Mesothelial cell of epicardium (in vitro differentiated cells): ENCODE results near the gene DOCK8. TPM values are rescaled to one million over a fixed set of nuclear protein-coding genes. Genes with fewer than 3 reads are reported as not detected.

Source experiments
- DNase-seq, 2 experiments: peaks; one replicate each; pipeline ENCODE4 v3.0.0; 2021; ENCODE audit warnings: low spot score in 2 of 2; ENCODE audit not compliant: unreplicated experiment in 2 of 2
- H3K27ac Mint-ChIP-seq: 2 replicates; pipeline ENCODE4 v1.8.0; 2021; ENCODE audit warnings: mixed read lengths
- H3K27me3 Mint-ChIP-seq: 2 replicates; pipeline ENCODE4 v1.8.0; 2021; ENCODE audit warnings: low read depth, mixed read lengths
- H3K36me3 Mint-ChIP-seq: 2 replicates; pipeline ENCODE4 v1.8.0; 2021; ENCODE audit warnings: mixed read lengths
- H3K4me1 Mint-ChIP-seq: 2 replicates; pipeline ENCODE4 v1.8.0; 2021; ENCODE audit warnings: mixed read lengths
- H3K4me3 Mint-ChIP-seq: 2 replicates; pipeline ENCODE4 v1.8.0; 2021; ENCODE audit warnings: mild to moderate bottlenecking, moderate library complexity, mixed read lengths
- H3K9me3 Mint-ChIP-seq: 2 replicates; pipeline ENCODE4 v1.8.0; 2021; ENCODE audit warnings: mixed read lengths
- total RNA-seq: library from RNA; stranded (reverse); gene quantifications from 3 replicates; pipeline ENCODE4 v1.2.1, GENCODE V29; 2021
- TF ChIP-seq, protein P1 (sequence below): fragments of 200-600 bp; sonication (generic); IDR thresholded peaks from one replicate; pipeline ENCODE4 v1.5.0; 2021; ENCODE audit warnings: antibody characterized with exemption; ENCODE audit not compliant: unreplicated experiment

DOCK8 gene
- total RNA-seq, 1 donor from 2014 or later: 8.9 TPM

DNA sequence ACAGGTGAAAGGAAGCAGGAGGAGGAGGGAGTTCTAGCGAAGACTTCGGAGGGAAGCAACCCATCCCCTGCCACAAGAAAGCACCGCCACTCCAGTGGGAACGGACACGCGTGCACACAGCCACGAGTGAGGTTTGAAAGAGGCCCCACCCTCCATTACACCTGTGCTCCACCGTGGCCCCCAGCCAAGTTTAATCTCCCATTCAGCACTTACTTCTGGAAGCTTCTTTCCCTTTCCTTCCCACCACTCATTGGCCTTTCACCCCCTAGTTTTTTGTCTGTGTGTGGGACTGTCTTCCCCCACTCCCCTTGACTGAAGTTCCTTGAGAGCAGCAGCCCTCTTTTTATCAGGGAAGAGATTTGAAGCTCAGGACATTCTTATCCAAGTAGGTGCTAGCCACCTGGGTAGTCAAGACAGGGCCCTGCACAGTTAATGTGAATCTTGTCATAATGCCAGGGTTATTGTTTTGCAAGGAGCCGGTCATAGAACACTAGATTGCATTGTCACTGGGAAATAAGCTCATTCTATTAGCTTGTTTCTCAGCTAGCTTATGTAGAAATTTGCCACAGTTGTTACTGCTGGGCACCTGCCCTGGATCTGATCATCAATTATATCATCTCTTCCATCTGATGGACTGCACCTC is 256.0 kb downstream of the DOCK8 start:
- TF ChIP-seq, protein P1, sequence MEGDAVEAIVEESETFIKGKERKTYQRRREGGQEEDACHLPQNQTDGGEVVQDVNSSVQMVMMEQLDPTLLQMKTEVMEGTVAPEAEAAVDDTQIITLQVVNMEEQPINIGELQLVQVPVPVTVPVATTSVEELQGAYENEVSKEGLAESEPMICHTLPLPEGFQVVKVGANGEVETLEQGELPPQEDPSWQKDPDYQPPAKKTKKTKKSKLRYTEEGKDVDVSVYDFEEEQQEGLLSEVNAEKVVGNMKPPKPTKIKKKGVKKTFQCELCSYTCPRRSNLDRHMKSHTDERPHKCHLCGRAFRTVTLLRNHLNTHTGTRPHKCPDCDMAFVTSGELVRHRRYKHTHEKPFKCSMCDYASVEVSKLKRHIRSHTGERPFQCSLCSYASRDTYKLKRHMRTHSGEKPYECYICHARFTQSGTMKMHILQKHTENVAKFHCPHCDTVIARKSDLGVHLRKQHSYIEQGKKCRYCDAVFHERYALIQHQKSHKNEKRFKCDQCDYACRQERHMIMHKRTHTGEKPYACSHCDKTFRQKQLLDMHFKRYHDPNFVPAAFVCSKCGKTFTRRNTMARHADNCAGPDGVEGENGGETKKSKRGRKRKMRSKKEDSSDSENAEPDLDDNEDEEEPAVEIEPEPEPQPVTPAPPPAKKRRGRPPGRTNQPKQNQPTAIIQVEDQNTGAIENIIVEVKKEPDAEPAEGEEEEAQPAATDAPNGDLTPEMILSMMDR: no peak
- H3K4me1 Mint-ChIP-seq: peaks cover 31% of the 10 kb centered on the region
- peaks cover 4% of the 10 kb centered on the region for H3K36me3 Mint-ChIP-seq
- peak overlapping the region; percentile 80 for H3K4me3 Mint-ChIP-seq
- no peaks in the 10 kb centered on the region for H3K27me3 Mint-ChIP-seq
- H3K9me3 Mint-ChIP-seq: no peaks in the 10 kb centered on the region
- no peak for DNase-seq
- peak overlapping the region; percentile 98 for H3K27ac Mint-ChIP-seq

DNA sequence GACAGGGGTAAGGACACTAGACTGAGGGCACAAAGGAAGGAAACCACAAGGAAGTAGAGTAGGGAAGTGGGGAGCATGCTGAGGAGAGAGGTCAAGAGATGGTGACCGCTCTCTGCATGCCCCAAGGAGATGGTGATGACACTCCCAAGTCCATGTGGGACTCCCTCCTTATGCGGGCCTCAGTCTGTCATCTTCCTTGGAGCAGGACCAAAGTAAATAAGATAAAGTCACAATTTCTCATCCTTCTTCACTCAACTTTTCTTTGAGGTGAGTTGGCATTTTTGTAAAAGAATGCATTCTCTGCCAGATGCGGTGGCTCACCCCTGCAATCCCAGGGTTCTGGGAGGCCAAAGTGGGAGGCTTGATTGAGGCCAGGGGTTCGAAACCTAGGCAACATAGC is 256.7 kb downstream of the DOCK8 start:
- no peak for DNase-seq
- H3K36me3 Mint-ChIP-seq: peaks cover 4% of the 10 kb centered on the region
- H3K27me3 Mint-ChIP-seq: no peaks in the 10 kb centered on the region
- H3K27ac Mint-ChIP-seq: peak overlapping the region; percentile 98
- peak overlapping the region; percentile 80 for H3K4me3 Mint-ChIP-seq
- peaks cover 31% of the 10 kb centered on the region for H3K4me1 Mint-ChIP-seq
- H3K9me3 Mint-ChIP-seq: no peaks in the 10 kb centered on the region
- TF ChIP-seq, protein P1: no peak

DNA sequence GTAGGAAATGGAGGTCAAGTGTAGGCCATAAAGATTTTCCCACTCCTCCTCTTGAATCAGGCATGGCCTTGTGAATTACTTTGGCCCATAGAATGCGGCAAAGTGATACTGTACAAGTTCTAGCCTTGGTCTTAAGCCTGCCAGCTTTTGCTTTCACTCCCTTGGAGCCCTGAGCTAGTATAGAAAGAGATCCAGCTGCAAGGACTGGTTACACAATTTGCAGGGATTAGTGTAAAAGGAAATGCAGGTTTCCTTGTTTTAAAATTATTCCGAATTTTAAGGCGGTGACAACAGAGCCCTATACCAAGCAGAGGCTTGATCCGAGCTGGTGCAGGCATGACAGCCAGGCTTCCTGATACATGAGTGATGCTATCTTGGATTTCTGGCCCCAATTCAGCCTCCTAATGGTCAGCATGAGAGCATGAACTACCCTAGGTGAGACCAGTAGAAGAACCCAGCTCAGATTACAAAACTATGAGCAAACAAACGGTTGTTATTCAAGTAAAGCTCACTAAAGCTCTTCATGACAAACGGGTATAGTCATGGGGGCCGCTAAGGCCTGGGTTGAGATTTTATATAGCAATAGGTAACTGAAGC is 257.9 kb downstream of the DOCK8 start:
- H3K4me1 Mint-ChIP-seq: peaks cover 34% of the 10 kb centered on the region
- H3K36me3 Mint-ChIP-seq: peaks cover 13% of the 10 kb centered on the region
- no peak for DNase-seq
- no peak overlapping the region for H3K27ac Mint-ChIP-seq
- H3K4me3 Mint-ChIP-seq: no peak overlapping the region
- TF ChIP-seq, protein P1: no peak
- H3K9me3 Mint-ChIP-seq: no peaks in the 10 kb centered on the region
- H3K27me3 Mint-ChIP-seq: no peaks in the 10 kb centered on the region

DNA sequence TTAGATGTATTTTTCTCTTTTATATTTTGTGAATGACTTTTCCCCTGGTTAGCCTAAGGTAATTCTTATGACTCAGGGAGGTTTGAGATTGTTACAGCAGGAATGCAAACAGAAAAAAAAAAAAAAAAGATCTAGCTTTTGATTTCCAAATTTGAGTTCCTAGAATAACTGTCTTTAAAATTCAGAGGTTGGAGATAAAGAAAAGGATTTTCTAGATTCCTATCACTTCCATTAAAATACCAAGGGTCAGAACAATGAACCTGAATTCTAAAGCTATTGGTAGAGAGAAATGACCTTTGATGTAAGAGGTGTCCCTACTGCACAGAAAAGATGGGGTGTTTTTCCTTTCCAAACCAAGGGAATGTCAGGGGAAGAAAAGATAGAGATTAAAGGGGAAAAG is 262.5 kb downstream of the DOCK8 start:
- Mint-ChIP-seq H3K9me3 (no peaks in the 10 kb centered on the region), H3K27me3 (no peaks in the 10 kb centered on the region), H3K27ac (no peak overlapping the region), H3K36me3 (peaks cover 16% of the 10 kb centered on the region), H3K4me3 (no peak overlapping the region), H3K4me1 (peaks cover 21% of the 10 kb centered on the region)
- DNase-seq: no peak
- TF ChIP-seq, protein P1: no peak

DNA sequence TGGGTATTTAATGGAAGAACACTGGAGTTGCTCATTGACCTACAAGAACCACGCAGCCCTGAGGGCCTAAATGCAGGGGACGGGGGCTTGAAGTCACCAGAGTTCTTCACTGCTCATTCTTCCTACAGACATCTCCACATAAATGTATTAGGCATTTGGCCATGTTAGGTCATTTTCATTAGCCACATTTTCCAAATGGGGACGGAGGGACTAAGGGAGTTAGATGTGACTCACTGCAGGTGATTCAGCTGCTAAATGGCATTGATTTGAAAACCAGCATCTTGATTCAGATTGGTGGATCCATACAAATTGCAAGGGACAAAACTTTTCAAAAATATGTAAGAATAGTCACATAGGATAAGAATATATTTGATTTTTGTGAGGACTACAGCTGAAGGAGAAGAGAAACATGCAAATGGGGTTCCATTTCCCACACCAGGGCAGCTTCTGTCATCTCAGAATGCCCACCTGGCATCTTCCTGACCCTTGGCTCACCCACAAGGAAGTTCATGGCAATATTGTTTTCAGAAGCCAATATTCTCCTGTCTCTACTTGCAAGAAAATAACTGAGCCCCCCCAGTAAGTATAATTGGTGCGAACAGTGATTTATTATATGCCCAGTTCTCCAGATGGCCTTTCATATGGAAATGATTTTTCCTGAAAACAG is 264.8 kb downstream of the DOCK8 start:
- DNase-seq: no peak
- H3K27me3 Mint-ChIP-seq: no peaks in the 10 kb centered on the region
- peaks cover 21% of the 10 kb centered on the region for H3K4me1 Mint-ChIP-seq
- TF ChIP-seq, protein P1: no peak
- peaks cover 18% of the 10 kb centered on the region for H3K36me3 Mint-ChIP-seq
- H3K27ac Mint-ChIP-seq: peak overlapping the region; percentile 32
- peaks cover 10% of the 10 kb centered on the region for H3K9me3 Mint-ChIP-seq
- H3K4me3 Mint-ChIP-seq: no peak overlapping the region
